Sigmoid colon (tissue), 7 donors: ENCODE results near the gene TRAF3. TPM values are rescaled to one million over a fixed set of nuclear protein-coding genes. Genes with fewer than 3 reads are reported as not detected.

ENCODE experiments used
- DNase-seq: peaks from one replicate; pipeline ENCODE4 v3.0.0-alpha.2; 2019
- H3K27ac ChIP-seq, 4 donors: fragments of 200-600 bp; sonication (generic); one replicate each; pipeline ENCODE4 v1.5.1; 2016 to 2019; ENCODE audit warnings: mild to moderate bottlenecking in 1 of 4
- H3K27me3 ChIP-seq, 3 donors: fragments of 200-600 bp; sonication (generic); one replicate each; pipeline ENCODE4 v1.5.1; 2019; ENCODE audit warnings: mild to moderate bottlenecking in 1 of 3
- H3K36me3 ChIP-seq, 4 donors: fragments of 200-600 bp; sonication (generic); one replicate each; pipeline ENCODE4 v1.5.1; 2016 to 2019
- H3K4me1 ChIP-seq, 4 donors: fragments of 200-600 bp; sonication (generic); one replicate each; pipeline ENCODE4 v1.5.1; 2017 to 2019
- H3K4me3 ChIP-seq, 4 donors: fragments of 200-600 bp; sonication (generic); one replicate each; pipeline ENCODE4 v1.5.1; 2017 to 2019; ENCODE audit warnings: mild to moderate bottlenecking in 2 of 4, moderate library complexity in 1 of 4
- H3K9me3 ChIP-seq, 4 donors: fragments of 200-600 bp in 3 of 4; sonication (generic) in 3 of 4; one replicate each; pipeline versions ENCODE4 v1.5.1 to v1.6.1; 2013 to 2019
- EP300 ChIP-seq, 4 donors: sonication (generic); formaldehyde crosslinking; IDR thresholded peaks; one replicate each; pipeline ENCODE4 v1.6.1; 2017; ENCODE audit warnings: antibody characterized with exemption in 4 of 4
- POLR2A ChIP-seq, 2 donors: fragments of 450-650 bp; IDR thresholded peaks; one replicate each; pipeline ENCODE4 v1.6.1; 2016; ENCODE audit warnings: antibody characterized with exemption in 2 of 2, mild to moderate bottlenecking in 2 of 2, moderate library complexity in 2 of 2
- POLR2AphosphoS5 ChIP-seq, 4 donors: sonication (generic); formaldehyde crosslinking; IDR thresholded peaks; one replicate each; pipeline ENCODE4 v1.6.1; 2017; ENCODE audit warnings: antibody characterized with exemption in 4 of 4
- WGBS, 2 donors: extraction: QIAGEN DNeasy Blood & Tissue Kit; methylation state at CpG; one replicate each; pipeline ENCODE4 v1.1.7; 2013; 5-methylcytosine and 5-hydroxymethylcytosine counted together
- intact Hi-C: fragments of 100-400 bp; cut with DNase I; formaldehyde crosslinking; loops from one replicate; pipeline ENCODE4 v1.15.1; 2023
- polyA plus RNA-seq, 3 donors: library from polyadenylated mRNA; stranded (reverse); fragments of 200-250 nt; gene quantifications; one replicate each; pipeline ENCODE4 v1.2.3, GENCODE V29; 2013
- total RNA-seq, 4 donors: library from RNA; depleted of rRNA; stranded (reverse); fragments of >200 nt; gene quantifications; one replicate each; pipeline ENCODE4 v1.1.0, GENCODE V29; 2016
- TF ChIP-seq, protein P1 (sequence below), 4 experiments: fragments of 450-650 bp in 3 of 4; fragments of 200-600 bp in 1 of 4; IDR thresholded peaks; one replicate each; pipeline ENCODE4 v1.5.1; 2016 to 2019; ENCODE audit warnings: antibody characterized with exemption in 4 of 4, mild to moderate bottlenecking in 3 of 4, moderate library complexity in 2 of 4
- donor health status: healthy with polysubstance abuse.
- donor health status: Bipolar disorder and iron deficiency.
- donor health status: healthy.

Gene TRAF3
- total and polyA plus RNA-seq, 7 donors, result 9.5 to 18.6 (median 12.3) TPM

DNA sequence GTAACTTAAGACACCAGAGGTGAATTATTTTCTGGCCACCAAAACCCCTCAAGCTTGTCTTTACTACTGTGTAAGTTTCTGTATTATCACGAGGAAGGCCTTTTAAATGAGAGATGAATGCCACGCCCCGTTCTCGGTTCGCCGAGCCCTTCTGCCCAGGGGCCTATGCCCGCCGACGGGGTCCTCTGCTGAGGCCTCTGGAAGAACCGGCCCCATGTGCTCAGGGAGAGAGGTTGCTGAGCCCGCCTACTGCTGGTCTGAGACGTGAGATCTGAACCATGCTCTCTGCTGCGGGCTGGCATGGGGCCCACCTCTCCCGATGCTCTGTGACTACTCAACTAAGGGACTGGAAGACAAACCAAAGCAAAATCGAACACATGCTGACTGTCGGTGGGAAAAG lies 166.2 kb downstream of the TRAF3 start:
- Histone ChIP-seq H3K9me3 (no peaks in the 10 kb centered on the region), H3K4me1 (peaks cover 0 to 18% (median 12%) of the 10 kb centered on the region in 4 donors), H3K36me3 (peaks cover 53 to 94% (median 70%) of the 10 kb centered on the region in 4 donors), H3K27me3 (no peaks in the 10 kb centered on the region), H3K27ac (no peak overlapping the region), H3K4me3 (no peak overlapping the region)
- 93% methylated on average over 16 of the region's 16 CpGs for WGBS, 2 donors
- TF ChIP-seq POLR2A (IDR thresholded peaks at IDR 0.05) (no peak), EP300 (IDR thresholded peaks at IDR 0.05) (no peak), POLR2AphosphoS5 (IDR thresholded peaks at IDR 0.05) (no peak)
- TF ChIP-seq, protein P1, sequence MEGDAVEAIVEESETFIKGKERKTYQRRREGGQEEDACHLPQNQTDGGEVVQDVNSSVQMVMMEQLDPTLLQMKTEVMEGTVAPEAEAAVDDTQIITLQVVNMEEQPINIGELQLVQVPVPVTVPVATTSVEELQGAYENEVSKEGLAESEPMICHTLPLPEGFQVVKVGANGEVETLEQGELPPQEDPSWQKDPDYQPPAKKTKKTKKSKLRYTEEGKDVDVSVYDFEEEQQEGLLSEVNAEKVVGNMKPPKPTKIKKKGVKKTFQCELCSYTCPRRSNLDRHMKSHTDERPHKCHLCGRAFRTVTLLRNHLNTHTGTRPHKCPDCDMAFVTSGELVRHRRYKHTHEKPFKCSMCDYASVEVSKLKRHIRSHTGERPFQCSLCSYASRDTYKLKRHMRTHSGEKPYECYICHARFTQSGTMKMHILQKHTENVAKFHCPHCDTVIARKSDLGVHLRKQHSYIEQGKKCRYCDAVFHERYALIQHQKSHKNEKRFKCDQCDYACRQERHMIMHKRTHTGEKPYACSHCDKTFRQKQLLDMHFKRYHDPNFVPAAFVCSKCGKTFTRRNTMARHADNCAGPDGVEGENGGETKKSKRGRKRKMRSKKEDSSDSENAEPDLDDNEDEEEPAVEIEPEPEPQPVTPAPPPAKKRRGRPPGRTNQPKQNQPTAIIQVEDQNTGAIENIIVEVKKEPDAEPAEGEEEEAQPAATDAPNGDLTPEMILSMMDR (IDR thresholded peaks at IDR 0.05), result no peak
- intact Hi-C loops, result no loop called here
- no peak for DNase-seq

DNA sequence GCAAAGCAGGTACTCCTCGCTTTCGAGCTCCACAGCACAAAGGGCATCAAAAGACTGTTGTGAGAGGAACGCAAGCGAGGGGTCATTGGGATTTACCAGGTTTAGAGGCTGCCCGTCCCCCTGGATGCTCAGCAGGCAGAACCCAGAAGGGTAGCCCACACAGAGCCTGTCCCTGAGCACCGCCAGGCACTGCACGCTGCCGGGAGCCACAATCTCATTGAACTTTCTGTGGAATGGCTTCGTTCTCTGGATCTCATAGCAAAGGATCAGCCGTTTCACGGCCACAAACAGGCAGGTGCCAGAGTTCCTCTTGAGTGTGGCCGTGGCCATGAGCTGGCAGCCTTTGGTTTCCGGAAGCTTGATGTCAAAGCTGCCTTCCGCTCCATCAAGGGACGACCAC lies 166.7 kb downstream of the TRAF3 start:
- intact Hi-C loops, result no loop called here
- TF ChIP-seq POLR2AphosphoS5 (IDR thresholded peaks at IDR 0.05), result no peak
- no peak for TF ChIP-seq POLR2A (IDR thresholded peaks at IDR 0.05)
- TF ChIP-seq, protein P1 (IDR thresholded peaks at IDR 0.05), result no peak
- no peak for TF ChIP-seq EP300 (IDR thresholded peaks at IDR 0.05)
- H3K27ac ChIP-seq, result no peak overlapping the region
- H3K27me3 ChIP-seq, result no peaks in the 10 kb centered on the region
- peaks cover 57 to 94% (median 73%) of the 10 kb centered on the region in 4 donors for H3K36me3 ChIP-seq
- no peaks in the 10 kb centered on the region for H3K9me3 ChIP-seq
- H3K4me3 ChIP-seq, result no peak overlapping the region
- H3K4me1 ChIP-seq, result peaks cover 0 to 22% (median 13%) of the 10 kb centered on the region in 4 donors
- 95 to 96% methylated on average over 15 of the region's 15 CpGs for WGBS, 2 donors
- DNase-seq, result no peak

DNA sequence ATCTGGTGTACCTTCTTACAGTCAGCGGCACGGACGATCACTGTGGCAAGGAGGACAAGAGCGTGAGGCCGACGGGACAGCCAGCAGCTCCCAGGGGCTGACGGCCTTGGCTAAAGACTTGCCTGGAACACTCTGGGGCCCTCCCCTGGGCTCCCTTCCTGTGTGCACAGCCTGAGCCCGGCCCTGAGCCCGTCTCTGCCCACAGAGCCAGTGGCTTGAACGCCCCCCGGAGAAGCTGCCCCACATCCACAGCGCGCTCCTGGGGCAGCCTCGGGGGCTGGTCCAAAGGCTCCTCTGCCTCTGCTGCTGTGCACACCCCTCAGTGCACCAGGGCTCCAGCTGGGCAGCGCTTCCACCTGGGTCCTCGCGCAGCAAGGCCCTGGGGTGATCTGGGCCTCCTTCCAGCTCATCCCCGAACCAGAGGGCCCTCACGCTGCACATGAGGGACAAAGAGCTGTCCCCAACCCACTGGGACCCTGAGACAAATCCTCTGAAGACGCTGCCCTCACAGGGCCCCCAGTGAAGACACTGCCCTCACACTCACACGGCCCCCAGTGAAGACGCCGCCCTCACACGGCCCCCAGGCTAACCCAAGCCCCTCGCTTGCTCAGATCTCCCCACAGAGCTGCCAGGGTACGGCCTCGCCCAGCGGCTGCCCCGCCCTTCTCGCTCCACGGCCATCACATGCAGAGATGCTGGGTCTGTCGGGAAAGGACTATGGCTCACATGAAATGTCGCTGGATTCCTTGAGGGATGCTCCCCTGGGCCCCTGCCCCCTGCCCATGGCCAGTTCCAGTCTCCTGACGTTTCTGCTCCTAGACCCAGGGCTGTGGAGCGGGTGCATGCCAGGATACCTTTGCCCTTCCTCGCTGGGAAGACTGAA lies 167.4 kb downstream of the TRAF3 start:
- H3K27me3 ChIP-seq, result no peaks in the 10 kb centered on the region
- 90 to 94% methylated on average over 36 of the region's 36 CpGs for WGBS, 2 donors

DNA sequence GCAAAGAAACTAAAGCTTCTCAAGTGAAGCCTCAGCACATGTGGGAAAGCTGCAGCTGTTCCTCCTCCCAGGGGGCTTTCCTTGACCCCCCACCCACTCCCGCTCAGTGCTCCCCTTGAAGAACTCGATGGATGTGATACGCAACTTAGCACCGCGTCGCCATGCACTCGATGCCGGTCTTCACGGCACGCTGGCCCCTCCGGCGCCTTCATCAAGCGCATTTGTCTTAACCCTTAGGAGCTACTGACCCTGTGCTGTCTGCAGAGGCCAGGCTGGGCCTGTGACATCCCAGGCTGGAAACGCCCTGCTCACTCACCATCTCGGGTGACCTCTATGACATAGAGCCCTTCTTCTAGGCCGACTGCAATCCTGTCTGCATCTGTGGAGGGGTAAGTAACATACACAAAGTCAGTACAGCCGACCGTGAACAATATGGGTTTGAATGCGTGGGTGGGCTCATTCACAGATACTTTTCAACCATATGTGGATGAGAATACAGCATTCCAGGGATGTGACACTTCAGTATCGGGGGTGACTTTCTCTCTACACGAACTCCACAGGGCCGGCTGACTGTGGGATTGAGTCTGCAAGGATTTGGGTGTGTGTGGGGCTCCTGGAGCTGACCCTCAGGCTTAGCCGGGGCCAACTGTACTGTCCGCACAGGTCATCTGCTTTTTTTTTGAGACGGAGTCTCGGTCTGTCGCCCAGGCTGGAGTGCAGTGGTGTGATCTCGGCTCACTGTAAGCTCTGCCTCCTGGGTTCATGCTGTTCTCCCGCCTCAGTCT lies 168.3 kb downstream of the TRAF3 start:
- no peak overlapping the region for H3K27ac ChIP-seq
- intact Hi-C loops, result no loop called here
- no peak for TF ChIP-seq POLR2A (IDR thresholded peaks at IDR 0.05)
- TF ChIP-seq POLR2AphosphoS5 (IDR thresholded peaks at IDR 0.05), result no peak
- TF ChIP-seq, protein P1 (IDR thresholded peaks at IDR 0.05), result no peak
- no peak for TF ChIP-seq EP300 (IDR thresholded peaks at IDR 0.05)
- DNase-seq, result no peak
- peaks cover 0 to 32% (median 21%) of the 10 kb centered on the region in 4 donors for H3K4me1 ChIP-seq
- no peaks in the 10 kb centered on the region for H3K9me3 ChIP-seq
- H3K36me3 ChIP-seq, result peaks cover 52 to 94% (median 72%) of the 10 kb centered on the region in 4 donors
- WGBS, 2 donors, result 94 to 96% methylated on average over 29 of the region's 29 CpGs
- H3K4me3 ChIP-seq, result no peak overlapping the region
- no peaks in the 10 kb centered on the region for H3K27me3 ChIP-seq

More for the DNA sequence above, 167.4 kb downstream of the TRAF3 start:
- Histone ChIP-seq H3K27ac (no peak overlapping the region), H3K4me3 (no peak overlapping the region), H3K36me3 (peaks cover 55 to 94% (median 71%) of the 10 kb centered on the region in 4 donors), H3K4me1 (peaks cover 0 to 29% (median 18%) of the 10 kb centered on the region in 4 donors), H3K9me3 (no peaks in the 10 kb centered on the region)
- intact Hi-C loops, result no loop called here
- DNase-seq, result no peak
- TF ChIP-seq POLR2AphosphoS5 (IDR thresholded peaks at IDR 0.05) (no peak), POLR2A (IDR thresholded peaks at IDR 0.05) (no peak), EP300 (IDR thresholded peaks at IDR 0.05) (no peak)
